ENCODE data around the gene CCDC191. TPM values are rescaled to one million over a fixed set of nuclear protein-coding genes. Genes with fewer than 3 reads are reported as not detected.

Gene CCDC191
- total RNA-seq, 2 experiments from 2014 or later = 4.2 to 5.0 TPM

- BruUV-seq (replicated peaks) = no TSS peak
- no peak overlapping the region for H3K27ac ChIP-seq (ENCODE audit: low read depth, low read length, poor library complexity, severe bottlenecking)
- H3K4me2 ChIP-seq (ENCODE audit: low read length) = no peak overlapping the region
- no peaks in the 10 kb centered on the region for H3K9me2 ChIP-seq (ENCODE audit: insufficient read depth, low read length)
- no peak for TF ChIP-seq CTCF (conservative IDR thresholded peaks at IDR 0.05; ENCODE audit: low read length)
- no peak for TF ChIP-seq EZH2phosphoT487 (IDR thresholded peaks at IDR 0.05; ENCODE audit: borderline replicate concordance, low read depth, low read length)
- POLR2A ChIA-PET = interaction anchor here (0.5 kb wide), 1 partner anchor 376 kb away, joined by 3 read pairs; no protein-coding TSS in a partner anchor
- H3K36me3 ChIP-seq (ENCODE audit: insufficient read depth, low read length) = peaks cover 88% of the 10 kb centered on the region
- no peak overlapping the region for H2AFZ ChIP-seq (ENCODE audit: low read length)
- H3K79me2 ChIP-seq (ENCODE audit: insufficient read depth, low read depth, low read length) = peaks cover 10% of the 10 kb centered on the region; the same call in 1 of the 2 replicates
- intact Hi-C loops (cut with micrococcal nuclease; ENCODE audit: unreplicated experiment) = no loop called here
- H3K4me1 ChIP-seq (ENCODE audit: insufficient read depth, low read length, poor library complexity, severe bottlenecking) = peaks cover 14% of the 10 kb centered on the region
- no peaks in the 10 kb centered on the region for H4K20me1 ChIP-seq (ENCODE audit: insufficient read depth, low read length)
- no peaks in the 10 kb centered on the region for H3K9me3 ChIP-seq (ENCODE audit: low read length)
- no peak for DNase-seq (ENCODE audit: low spot score)
- CTCF ChIA-PET (ENCODE audit: unreplicated experiment) = no interaction called here
- no peak overlapping the region for H3K4me3 ChIP-seq (ENCODE audit: low read depth, low read length, poor library complexity, severe bottlenecking)
Observed at GRCh38 chr3:113953677-113954076, 102.6 kb downstream of the CCDC191 start.

- H3K36me3 ChIP-seq (ENCODE audit: insufficient read depth, low read length) = peaks cover 81% of the 10 kb centered on the region
- H3K79me2 ChIP-seq (ENCODE audit: insufficient read depth, low read depth, low read length) = peaks cover 12% of the 10 kb centered on the region; the same call in 1 of the 2 replicates
- no peak overlapping the region for H3K27ac ChIP-seq (ENCODE audit: low read depth, low read length, poor library complexity, severe bottlenecking)
- DNase-seq (ENCODE audit: low spot score) = no peak
- peaks cover 14% of the 10 kb centered on the region for H3K4me1 ChIP-seq (ENCODE audit: insufficient read depth, low read length, poor library complexity, severe bottlenecking)
- no peaks in the 10 kb centered on the region for H4K20me1 ChIP-seq (ENCODE audit: insufficient read depth, low read length)
- H3K4me2 ChIP-seq (ENCODE audit: low read length) = no peak overlapping the region
- ChIA-PET CTCF (ENCODE audit: unreplicated experiment) (no interaction called here), POLR2A (no interaction called here)
- BruUV-seq (replicated peaks) = no TSS peak
- no peaks in the 10 kb centered on the region for H3K9me3 ChIP-seq (ENCODE audit: low read length)
- no peak overlapping the region for H2AFZ ChIP-seq (ENCODE audit: low read length)
- no peak for TF ChIP-seq CTCF (conservative IDR thresholded peaks at IDR 0.05; ENCODE audit: low read length)
- no peak for TF ChIP-seq EZH2phosphoT487 (IDR thresholded peaks at IDR 0.05; ENCODE audit: borderline replicate concordance, low read depth, low read length)
- intact Hi-C loops (cut with micrococcal nuclease; ENCODE audit: unreplicated experiment) = no loop called here
- H3K9me2 ChIP-seq (ENCODE audit: insufficient read depth, low read length) = no peaks in the 10 kb centered on the region
- no peak overlapping the region for H3K4me3 ChIP-seq (ENCODE audit: low read depth, low read length, poor library complexity, severe bottlenecking)
Observed at GRCh38 chr3:113952921-113953320, 103.4 kb downstream of the CCDC191 start.

- Histone ChIP-seq H3K4me3 (ENCODE audit: low read depth, low read length, poor library complexity, severe bottlenecking) (peak overlapping the region; percentile 84), H2AFZ (ENCODE audit: low read length) (peak overlapping the region; percentile 79), H3K9me3 (ENCODE audit: low read length) (no peaks in the 10 kb centered on the region), H3K79me2 (ENCODE audit: insufficient read depth, low read depth, low read length) (peaks cover 24% of the 10 kb centered on the region; the same call in 1 of the 2 replicates), H4K20me1 (ENCODE audit: insufficient read depth, low read length) (no peaks in the 10 kb centered on the region), H3K4me2 (ENCODE audit: low read length) (peak overlapping the region; percentile 67), H3K9me2 (ENCODE audit: insufficient read depth, low read length) (no peaks in the 10 kb centered on the region), H3K36me3 (ENCODE audit: insufficient read depth, low read length) (peaks cover 35% of the 10 kb centered on the region), H3K4me1 (ENCODE audit: insufficient read depth, low read length, poor library complexity, severe bottlenecking) (peaks cover 27% of the 10 kb centered on the region), H3K27ac (ENCODE audit: low read depth, low read length, poor library complexity, severe bottlenecking) (peak overlapping the region; percentile 58)
- POLR2A ChIA-PET = no interaction called here
- peak; percentile 77 for DNase-seq (ENCODE audit: low spot score)
- intact Hi-C loops (cut with micrococcal nuclease; ENCODE audit: unreplicated experiment) = loop anchor here (1.0 to 5.0 kb wide), 5 partner anchors 57 to 505 kb away; partner anchors contain the start of genes ATP6V1A, CCDC191, NAA50 and QTRT2
- TF ChIP-seq CTCF (conservative IDR thresholded peaks at IDR 0.05; ENCODE audit: low read length) = no peak
- no peak for TF ChIP-seq EZH2phosphoT487 (IDR thresholded peaks at IDR 0.05; ENCODE audit: borderline replicate concordance, low read depth, low read length)
- BruUV-seq (replicated peaks) = no TSS peak
- CTCF ChIA-PET (ENCODE audit: unreplicated experiment) = no interaction called here
Observed at GRCh38 chr3:113948015-113948917, 108.1 kb downstream of the CCDC191 start.

Data from OCI-LY7 (cell line).